M059J (cell line): ENCODE data around the gene STUM. TPM values are rescaled to one million over a fixed set of nuclear protein-coding genes. Genes with fewer than 3 reads are reported as not detected.
A peak's percentile ranks its signal among the peaks of the same experiment; 100 is the strongest.
"Not testable (repeated sequence)": the region's sequence is repeated elsewhere in the genome, so short reads cannot be mapped to it uniquely, and the experiment has no call there.

ENCODE experiments used
- DNase-seq: peaks from one replicate; pipeline ENCODE4 v3.0.0-alpha.2; 2012; ENCODE audit warnings: low read depth
- total RNA-seq: library from RNA; depleted of rRNA; stranded (reverse); fragments of >200 nt; shearing (Covaris generic); gene quantifications from 2 replicates; pipeline ENCODE4 v1.2.3, GENCODE V29; 2014; rRNA removed

STUM gene
- not detected in 2 replicates for total RNA-seq

- DNase-seq = peak; percentile 21
Observed at GRCh38 chr1:226548256-226549093, at the start of gene STUM. Gene STUM (plus strand): TSS chr1:226548764. CDS start chr1:226548905, 141 bp downstream.

GRCh38 chr1:226499699-226500098 lies 48.9 kb upstream of the STUM start:
- not testable (repeated sequence) for DNase-seq

- no peak for DNase-seq
Observed at GRCh38 chr1:226506021-226506420, 42.5 kb upstream of the STUM start.

GRCh38 chr1:226506921-226507320 lies 41.6 kb upstream of the STUM start:
- no peak for DNase-seq

- DNase-seq = peak; percentile 26
Observed at GRCh38 chr1:226510453-226510852, 38.1 kb upstream of the STUM start.

GRCh38 chr1:226511296-226511695 lies 37.3 kb upstream of the STUM start:
- DNase-seq = no peak

GRCh38 chr1:226512076-226512728 lies 36.4 kb upstream of the STUM start:
- DNase-seq = peak; percentile 53

- DNase-seq = no peak
Observed at GRCh38 chr1:226518375-226518774, 30.2 kb upstream of the STUM start.

- no peak for DNase-seq
Observed at GRCh38 chr1:226519135-226519534, 29.4 kb upstream of the STUM start.

- DNase-seq = no peak
Observed at GRCh38 chr1:226519716-226520598, 28.6 kb upstream of the STUM start.

- DNase-seq = no peak
Observed at GRCh38 chr1:226520640-226521355, 27.8 kb upstream of the STUM start.

GRCh38 chr1:226523646-226524406 lies 24.7 kb upstream of the STUM start:
- no peak for DNase-seq

GRCh38 chr1:226524547-226524946 lies 24.0 kb upstream of the STUM start:
- no peak for DNase-seq

GRCh38 chr1:226525750-226526149 lies 22.8 kb upstream of the STUM start:
- DNase-seq = no peak

GRCh38 chr1:226526801-226527595 lies 21.6 kb upstream of the STUM start:
- DNase-seq = peak; percentile 68

- DNase-seq = no peak
Observed at GRCh38 chr1:226529891-226530290, 18.7 kb upstream of the STUM start.

GRCh38 chr1:226530591-226530990 lies 18.0 kb upstream of the STUM start:
- no peak for DNase-seq

GRCh38 chr1:226531360-226532093 lies 17.0 kb upstream of the STUM start:
- DNase-seq = no peak

GRCh38 chr1:226532553-226532952 lies 16.0 kb upstream of the STUM start:
- no peak for DNase-seq
